ENCODE measurements around the gene SPTSSA.
A peak's percentile ranks its signal among the peaks of the same experiment; 100 is the strongest.
"Not testable (repeated sequence)": the region's sequence is repeated elsewhere in the genome, so short reads cannot be mapped to it uniquely, and the experiment has no call there.

The SPTSSA gene

DNA sequence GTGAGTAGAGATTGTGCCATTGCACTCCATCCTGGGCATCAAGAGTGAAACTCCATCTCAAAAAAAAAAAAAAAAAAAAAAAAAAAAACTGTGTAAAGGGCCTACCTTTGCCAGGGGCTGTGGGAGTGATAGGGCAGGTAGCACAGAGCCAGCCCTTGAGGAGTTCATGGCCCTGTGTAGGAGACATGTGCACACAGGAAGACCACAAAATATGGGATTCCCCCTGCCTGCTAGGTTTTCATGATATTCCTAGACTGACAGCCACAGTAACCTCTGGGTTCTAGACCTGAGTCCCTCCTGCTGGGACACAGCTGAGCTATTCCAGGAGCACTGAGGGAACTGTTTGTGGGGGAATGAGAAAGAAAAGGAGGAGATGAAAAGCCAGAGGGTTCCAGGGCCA, 8.3 kb upstream of the SPTSSA start:
- no peak for DNase-seq

GRCh38 chr14:34466691-34467090, 4.7 kb upstream of the SPTSSA start:
- no peak for DNase-seq

DNA sequence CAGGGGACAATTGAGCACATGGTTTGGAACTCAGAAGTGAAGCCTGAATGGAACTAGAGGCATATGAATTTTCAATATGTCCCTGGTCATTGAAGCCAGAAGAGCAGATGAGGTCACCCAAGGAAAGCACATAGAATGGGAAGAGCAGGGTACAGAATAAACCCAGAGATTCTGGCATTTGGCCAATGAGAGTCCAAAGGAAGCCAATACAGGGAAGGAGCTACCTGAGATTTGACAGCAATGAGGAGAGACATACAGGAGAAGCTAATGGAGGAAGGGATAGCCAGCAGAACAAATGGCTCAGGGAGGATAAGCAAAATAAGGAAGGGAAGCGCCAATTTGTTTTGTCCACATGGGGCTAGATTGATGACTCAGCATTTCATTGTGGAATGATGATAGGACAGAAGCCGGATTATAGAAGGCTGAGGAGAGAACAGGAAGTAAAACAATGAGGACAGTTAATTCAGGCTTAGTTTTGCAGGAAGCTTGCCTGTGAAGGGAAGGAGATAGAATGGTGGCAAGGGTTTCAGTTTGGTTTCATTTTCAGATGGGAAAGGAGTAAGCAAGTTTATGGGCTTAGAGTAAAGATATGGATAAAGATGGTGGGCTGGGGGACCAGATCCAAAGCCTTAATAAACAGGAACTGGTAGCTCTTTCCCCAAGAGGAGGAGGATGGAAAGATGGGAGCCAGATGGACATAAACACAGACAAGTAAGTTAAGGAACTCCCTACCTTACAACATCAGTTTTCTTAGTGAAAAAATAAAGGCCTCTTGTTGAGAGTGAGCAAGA, 3.2 kb upstream of the SPTSSA start:
- DNase-seq = no peak

DNA sequence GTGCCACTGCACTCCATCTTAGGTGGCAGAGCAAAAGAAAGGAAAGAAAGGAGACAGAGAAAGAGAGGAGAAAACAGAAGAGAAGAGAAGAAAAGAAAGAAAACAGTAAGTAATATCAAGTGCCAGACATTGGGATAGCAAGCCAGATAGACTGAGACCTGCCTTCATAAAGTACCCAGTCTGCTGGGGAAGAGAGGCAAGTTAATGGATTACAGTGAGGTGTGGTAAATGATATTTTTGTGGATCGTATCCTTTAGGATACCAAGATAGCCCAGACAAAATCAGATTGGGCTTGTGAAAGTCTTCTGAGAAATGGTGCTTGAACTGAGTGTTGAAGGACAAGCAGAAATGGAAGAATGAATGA, 1.5 kb upstream of the SPTSSA start:
- no peak for DNase-seq

DNA sequence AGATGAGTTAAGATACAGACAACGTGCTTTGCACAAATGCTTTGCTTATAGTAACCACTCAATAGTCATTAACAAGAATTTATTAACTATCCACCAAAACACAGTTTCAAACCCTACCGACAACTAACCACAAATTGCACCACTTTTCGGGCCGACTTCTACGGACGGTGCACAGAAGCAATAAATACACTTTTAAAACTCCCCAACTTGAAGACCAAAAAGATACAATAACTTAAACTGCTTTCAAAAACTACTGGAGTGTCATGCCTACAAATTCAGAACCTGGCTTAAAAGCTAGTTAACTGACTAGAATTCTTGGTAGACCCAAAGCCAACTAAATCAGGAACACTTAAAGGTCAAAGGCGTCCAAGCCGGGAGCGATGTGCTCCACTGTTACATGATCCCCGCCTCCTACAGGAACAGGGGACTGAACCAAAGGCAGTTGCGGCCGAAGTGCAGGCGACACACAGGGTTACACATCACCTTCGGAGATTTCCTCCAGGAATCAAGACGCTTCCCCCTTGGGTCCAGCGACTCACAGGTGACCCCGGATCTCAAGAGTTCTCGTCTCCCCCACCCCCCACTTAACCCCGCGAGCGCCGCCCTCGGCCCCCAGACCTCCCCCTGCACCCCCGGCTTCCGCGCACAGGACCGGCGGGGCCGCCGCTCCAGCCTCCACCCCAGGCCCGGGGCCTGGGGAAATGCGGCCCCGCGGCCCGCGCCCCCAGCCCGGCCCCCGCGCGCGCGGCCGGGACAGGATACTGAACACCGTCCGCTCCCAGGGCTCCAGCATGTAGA, 507 bp downstream of the SPTSSA start:
- DNase-seq = peak; percentile 61

- DNase-seq = no peak
Observed at GRCh38 chr14:34460841-34461240, 1.2 kb downstream of the SPTSSA start.

GRCh38 chr14:34460295-34460694, 1.7 kb downstream of the SPTSSA start:
- no peak for DNase-seq

- no peak for DNase-seq
Observed at GRCh38 chr14:34457186-34457585, 4.9 kb downstream of the SPTSSA start.

GRCh38 chr14:34453226-34453625, 8.8 kb downstream of the SPTSSA start:
- no peak for DNase-seq

- no peak for DNase-seq
Observed at GRCh38 chr14:34452258-34452822, 9.7 kb downstream of the SPTSSA start.

GRCh38 chr14:34450958-34451357, 11.1 kb downstream of the SPTSSA start:
- no peak for DNase-seq

- no peak for DNase-seq
Observed at GRCh38 chr14:34450542-34450915, 11.5 kb downstream of the SPTSSA start.

GRCh38 chr14:34449819-34450541, 12.1 kb downstream of the SPTSSA start:
- DNase-seq = no peak

- no peak for DNase-seq
Observed at GRCh38 chr14:34439090-34439489, 22.9 kb downstream of the SPTSSA start.

DNA sequence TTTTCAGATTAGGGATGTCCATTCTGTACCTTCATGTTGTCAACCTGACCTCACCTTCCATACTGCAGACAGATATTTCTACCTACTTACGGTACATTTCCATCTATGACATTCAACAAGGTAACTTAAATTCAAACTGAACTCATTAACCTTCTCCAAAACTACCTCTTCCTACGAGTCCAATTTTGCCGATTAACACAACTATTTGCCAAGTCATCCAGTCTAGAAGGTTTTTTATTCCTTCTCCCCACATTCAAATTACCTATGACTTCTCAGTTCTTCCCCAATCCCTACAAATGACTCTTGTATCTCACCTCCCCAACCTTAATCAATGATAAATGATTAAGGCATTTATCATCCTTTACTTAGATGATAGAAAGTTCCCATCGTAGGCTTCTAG, 23.6 kb downstream of the SPTSSA start:
- DNase-seq = no peak

DNA sequence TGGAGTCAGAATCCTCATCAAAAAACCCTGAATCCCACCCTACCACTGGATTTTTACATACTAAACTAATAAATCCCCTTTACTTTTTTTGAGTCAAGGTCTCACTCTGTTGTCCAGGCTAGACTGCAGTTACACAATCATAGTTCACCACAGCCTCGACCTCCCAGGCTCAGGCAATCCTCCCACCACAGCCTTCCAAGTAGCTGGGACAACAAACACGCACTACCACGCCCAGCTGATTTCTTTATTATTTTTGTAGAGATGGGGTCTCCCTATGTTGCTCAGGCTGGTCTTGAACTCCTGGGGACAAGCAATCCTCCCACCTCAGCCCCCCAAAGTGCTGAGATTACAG, 24.3 kb downstream of the SPTSSA start:
- DNase-seq = no peak

DNA sequence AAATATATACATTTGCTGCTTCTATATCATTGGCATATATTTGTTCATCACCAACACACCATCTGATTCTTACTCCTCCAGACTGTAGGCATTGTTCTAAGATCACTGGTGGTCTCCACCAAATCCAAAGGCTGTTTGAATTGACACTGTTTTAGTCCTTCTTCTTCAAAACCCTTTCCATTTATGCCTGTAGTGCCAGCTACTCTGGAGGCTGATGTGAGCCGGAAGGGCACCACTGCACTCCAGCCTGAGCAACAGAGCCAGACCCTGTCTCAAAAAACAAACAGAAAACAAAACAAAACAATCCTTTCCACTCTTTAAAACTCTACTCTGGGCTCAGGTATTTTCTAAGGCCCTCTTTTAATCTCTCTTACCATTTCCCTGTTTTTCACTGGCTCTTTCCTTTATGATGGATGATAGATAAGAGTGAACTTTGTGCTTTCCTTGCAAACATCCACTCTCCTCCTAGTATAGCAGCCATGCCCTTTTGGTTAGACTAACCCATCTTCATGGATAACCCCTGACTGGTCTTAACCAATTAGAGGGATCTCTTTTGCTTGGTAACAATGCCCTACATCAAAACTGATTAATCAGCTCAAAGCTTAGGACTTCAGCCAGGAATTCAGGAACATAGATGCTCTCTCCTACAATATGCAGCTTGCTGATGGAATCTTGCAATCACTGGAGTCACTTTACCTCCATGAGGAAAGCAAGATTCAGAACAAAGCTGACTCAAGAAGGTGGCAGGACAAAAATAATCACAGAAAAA, 24.9 kb downstream of the SPTSSA start:
- no peak for DNase-seq

- no peak for DNase-seq
Observed at GRCh38 chr14:34436118-34436905, 25.7 kb downstream of the SPTSSA start.

GRCh38 chr14:34433957-34434356, 28.1 kb downstream of the SPTSSA start:
- no peak for DNase-seq

GRCh38 chr14:34428102-34428466, 34.0 kb downstream of the SPTSSA start:
- DNase-seq = not testable (repeated sequence)

DNA sequence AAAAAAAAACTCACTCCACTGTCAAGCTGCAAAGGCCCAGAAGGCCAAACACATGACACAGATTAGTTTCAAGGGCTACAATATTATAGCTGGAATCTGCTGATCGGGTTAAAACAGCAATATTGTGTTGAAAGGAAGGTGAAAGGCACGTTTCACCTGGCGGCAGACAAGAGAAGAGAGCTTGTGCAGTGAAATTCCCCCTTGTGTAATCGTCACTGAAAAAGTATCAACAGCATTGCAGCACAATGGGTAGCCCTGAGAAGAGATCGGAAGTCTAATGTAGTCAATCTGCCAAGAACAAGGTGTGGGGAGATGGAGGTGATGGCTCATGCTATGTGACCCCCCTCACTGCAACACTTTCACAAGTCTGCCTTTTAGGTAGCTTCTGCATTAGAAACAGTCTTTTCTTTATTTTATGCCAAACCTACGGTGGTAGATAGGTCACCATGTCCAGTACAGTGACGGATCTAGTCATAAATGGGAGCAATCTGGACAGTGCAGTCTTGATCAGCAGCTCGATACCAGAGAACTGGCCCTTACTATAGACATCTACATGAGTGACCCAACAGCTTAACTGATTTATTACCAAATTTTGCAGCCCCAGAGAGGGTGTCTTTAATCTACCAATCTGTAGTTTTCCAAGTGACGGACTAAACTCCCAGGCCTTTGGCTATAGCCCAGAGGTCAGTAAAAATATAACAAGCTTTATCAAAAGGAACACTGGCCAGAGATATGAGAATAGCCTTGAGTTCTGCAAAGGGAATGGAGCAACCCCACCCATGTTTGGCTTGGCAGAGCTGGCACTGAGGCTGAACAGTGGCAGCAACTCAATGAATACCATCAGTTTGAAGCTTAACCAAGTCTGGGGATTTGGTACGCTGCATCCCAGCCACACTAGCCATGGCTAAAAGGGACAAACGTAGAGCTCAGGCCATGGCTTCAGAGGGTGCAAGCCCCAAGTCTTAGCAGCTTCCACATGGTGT, 35.4 kb downstream of the SPTSSA start:
- DNase-seq = no peak

All from retina (tissue), 1 donor.